Dendritic cell treated with granulocyte-macrophage colony-stimulating factor and Interleukin-4, amounts not matched to agents 40 ng/mL and 50 ng/mL, for 4 days (primary cell): ENCODE results near the gene CFAP99.

Experiments
- H3K27ac Mint-ChIP-seq: one replicate; pipeline ENCODE4 v1.8.0; 2022; ENCODE audit warnings: mild to moderate bottlenecking, mixed read lengths
- H3K27me3 Mint-ChIP-seq: one replicate; pipeline ENCODE4 v1.8.0; 2022; ENCODE audit warnings: mild to moderate bottlenecking, mixed read lengths
- H3K36me3 Mint-ChIP-seq: one replicate; pipeline ENCODE4 v1.8.0; 2022; ENCODE audit warnings: low read depth, mixed read lengths
- H3K4me1 Mint-ChIP-seq: one replicate; pipeline ENCODE4 v1.8.0; 2022; ENCODE audit warnings: low read depth, mixed read lengths
- H3K4me3 Mint-ChIP-seq: one replicate; pipeline ENCODE4 v1.8.0; 2022; ENCODE audit warnings: mild to moderate bottlenecking, moderate library complexity, mixed read lengths
- H3K9me3 Mint-ChIP-seq: one replicate; pipeline ENCODE4 v1.8.0; 2022; ENCODE audit warnings: mixed read lengths
- intact Hi-C: fragments of 100-400 bp; cut with micrococcal nuclease; formaldehyde crosslinking; loops from one replicate; pipeline ENCODE4 v1.15.0; 2022

Gene CFAP99

GRCh38 chr4:2445571-2445970 is 26.8 kb downstream of the CFAP99 start:
- Mint-ChIP-seq H3K27ac (no peak overlapping the region), H3K27me3 (peaks cover 1% of the 10 kb centered on the region), H3K36me3 (no peaks in the 10 kb centered on the region), H3K9me3 (no peaks in the 10 kb centered on the region), H3K4me1 (no peaks in the 10 kb centered on the region), H3K4me3 (no peak overlapping the region)
- intact Hi-C loops = no loop called here

DNA sequence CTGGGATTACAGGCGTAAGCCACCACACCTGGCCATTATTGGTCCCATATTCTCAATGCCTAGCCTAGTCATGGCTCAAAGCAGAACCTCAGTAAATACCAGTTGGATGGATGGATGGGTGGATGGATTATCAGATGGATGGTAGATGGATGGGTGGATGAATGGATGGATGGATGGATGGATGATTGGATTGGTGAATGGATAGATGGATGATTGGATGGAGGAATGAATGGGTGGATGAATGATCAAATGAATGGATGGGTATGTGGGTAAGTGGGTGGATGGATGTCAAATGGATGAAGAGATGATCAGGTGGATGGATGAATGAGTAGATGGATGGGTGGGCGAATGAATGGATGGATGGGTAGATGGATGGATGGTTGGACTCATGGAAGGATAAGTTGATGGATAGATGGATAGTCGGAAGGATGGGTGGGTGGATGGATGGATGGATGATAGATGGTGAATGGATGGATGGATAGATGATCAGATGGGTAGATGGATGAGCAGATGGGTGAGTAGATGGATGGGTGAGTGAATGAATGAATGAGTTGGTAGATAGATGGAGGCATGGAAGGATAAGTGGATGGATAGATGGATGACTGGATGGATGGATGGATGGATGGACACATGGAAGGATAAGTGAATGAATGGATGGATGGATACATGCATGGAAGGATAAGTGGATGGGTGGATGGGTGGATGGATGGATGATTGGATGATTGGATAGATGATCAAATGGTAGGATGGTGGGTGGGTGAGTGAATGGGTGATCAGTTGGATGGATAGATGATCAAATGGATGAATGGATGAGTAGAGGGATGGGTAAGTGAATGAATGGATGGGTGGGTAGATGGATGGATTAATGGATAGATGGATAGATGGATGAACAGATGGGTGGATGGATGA is 28.2 kb downstream of the CFAP99 start:
- Mint-ChIP-seq H3K27ac (no peak overlapping the region), H3K4me1 (no peaks in the 10 kb centered on the region), H3K9me3 (no peaks in the 10 kb centered on the region), H3K4me3 (no peak overlapping the region), H3K27me3 (peaks cover 1% of the 10 kb centered on the region), H3K36me3 (no peaks in the 10 kb centered on the region)
- intact Hi-C loops = no loop called here

DNA sequence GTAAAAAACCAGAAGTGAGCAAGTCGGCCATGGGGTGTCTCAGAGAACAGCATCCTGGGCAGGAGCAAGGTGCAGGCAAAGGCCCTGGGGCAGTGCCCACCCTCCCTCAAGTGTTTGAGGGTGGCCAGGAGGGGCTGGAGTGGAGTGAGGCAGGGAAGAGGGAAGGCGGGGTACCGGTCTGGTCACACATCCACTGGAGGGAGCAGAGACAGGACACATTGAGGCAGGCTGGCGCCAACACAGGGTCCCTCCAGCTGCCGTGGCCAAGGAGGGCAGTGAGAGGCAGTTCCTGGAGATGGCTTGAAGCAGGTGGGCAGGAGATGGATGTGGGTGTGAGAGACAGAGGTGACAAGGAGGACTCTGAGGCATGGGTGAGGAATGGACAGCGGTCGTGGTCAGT is 29.8 kb downstream of the CFAP99 start:
- no peak overlapping the region for H3K27ac Mint-ChIP-seq
- H3K4me3 Mint-ChIP-seq = no peak overlapping the region
- no peaks in the 10 kb centered on the region for H3K9me3 Mint-ChIP-seq
- peaks cover 1% of the 10 kb centered on the region for H3K27me3 Mint-ChIP-seq
- H3K36me3 Mint-ChIP-seq = no peaks in the 10 kb centered on the region
- no peaks in the 10 kb centered on the region for H3K4me1 Mint-ChIP-seq
- intact Hi-C loops = no loop called here

DNA sequence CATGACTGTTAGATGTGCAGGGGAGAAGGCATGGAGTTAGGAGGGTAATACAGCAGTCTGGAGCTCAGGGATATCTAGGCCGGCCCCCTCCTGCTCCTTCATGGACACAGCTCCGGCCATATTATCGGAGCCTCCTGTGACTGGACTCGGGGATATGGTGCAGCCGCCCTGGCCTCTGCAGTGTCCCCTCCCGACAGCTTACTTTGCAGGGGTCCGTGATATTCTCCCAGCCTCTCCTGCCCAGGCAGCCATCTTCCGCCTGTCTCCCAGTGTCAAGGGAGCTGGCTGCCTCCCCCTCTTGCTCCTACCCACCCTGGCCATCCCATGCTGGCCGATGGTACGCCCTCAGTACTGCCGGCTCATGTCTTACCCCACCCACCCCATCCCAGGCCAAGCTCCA is 30.3 kb downstream of the CFAP99 start:
- Mint-ChIP-seq H3K36me3 (no peaks in the 10 kb centered on the region), H3K9me3 (no peaks in the 10 kb centered on the region), H3K27ac (no peak overlapping the region), H3K4me3 (no peak overlapping the region), H3K27me3 (peaks cover 1% of the 10 kb centered on the region), H3K4me1 (no peaks in the 10 kb centered on the region)
- intact Hi-C loops = no loop called here

GRCh38 chr4:2449511-2450392 is 31.0 kb downstream of the CFAP99 start:
- H3K27ac Mint-ChIP-seq = no peak overlapping the region
- peaks cover 1% of the 10 kb centered on the region for H3K27me3 Mint-ChIP-seq
- no peaks in the 10 kb centered on the region for H3K4me1 Mint-ChIP-seq
- no peak overlapping the region for H3K4me3 Mint-ChIP-seq
- no peaks in the 10 kb centered on the region for H3K36me3 Mint-ChIP-seq
- intact Hi-C loops = no loop called here
- no peaks in the 10 kb centered on the region for H3K9me3 Mint-ChIP-seq

DNA sequence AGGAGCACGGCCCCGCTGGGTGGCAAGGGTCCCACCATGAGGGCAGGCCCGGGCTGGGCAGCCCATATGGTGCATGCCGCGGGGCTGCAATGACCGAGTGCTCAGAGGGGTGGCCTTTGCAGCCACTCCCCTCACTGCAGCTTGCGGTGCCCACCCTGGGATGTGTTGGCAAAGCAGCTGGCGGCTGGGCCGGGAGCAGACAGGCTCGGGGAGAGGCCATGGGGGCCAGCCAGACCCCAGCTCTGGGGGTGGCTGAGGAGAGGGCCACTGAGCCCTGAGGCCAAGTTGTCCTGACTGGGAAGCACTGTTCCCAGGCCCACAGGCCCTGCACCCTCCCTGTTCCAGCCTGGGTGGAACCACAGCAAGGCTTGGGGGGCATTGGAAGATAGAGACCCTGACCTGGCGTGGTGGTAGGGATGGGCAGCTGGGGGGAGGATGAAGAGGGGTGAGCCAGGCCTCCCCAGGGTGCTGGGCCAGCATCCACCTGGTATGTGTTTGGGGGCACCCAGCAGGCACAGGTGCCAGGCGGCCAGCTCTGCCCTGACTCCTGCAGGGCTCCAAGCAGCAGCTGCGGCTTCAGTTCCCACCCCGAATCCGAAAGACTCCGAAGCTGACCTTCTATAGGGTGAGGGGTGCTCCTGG is 31.8 kb downstream of the CFAP99 start:
- intact Hi-C loops = no loop called here
- H3K27me3 Mint-ChIP-seq = peaks cover 1% of the 10 kb centered on the region
- no peaks in the 10 kb centered on the region for H3K4me1 Mint-ChIP-seq
- no peak overlapping the region for H3K27ac Mint-ChIP-seq
- no peaks in the 10 kb centered on the region for H3K9me3 Mint-ChIP-seq
- no peak overlapping the region for H3K4me3 Mint-ChIP-seq
- no peaks in the 10 kb centered on the region for H3K36me3 Mint-ChIP-seq

DNA sequence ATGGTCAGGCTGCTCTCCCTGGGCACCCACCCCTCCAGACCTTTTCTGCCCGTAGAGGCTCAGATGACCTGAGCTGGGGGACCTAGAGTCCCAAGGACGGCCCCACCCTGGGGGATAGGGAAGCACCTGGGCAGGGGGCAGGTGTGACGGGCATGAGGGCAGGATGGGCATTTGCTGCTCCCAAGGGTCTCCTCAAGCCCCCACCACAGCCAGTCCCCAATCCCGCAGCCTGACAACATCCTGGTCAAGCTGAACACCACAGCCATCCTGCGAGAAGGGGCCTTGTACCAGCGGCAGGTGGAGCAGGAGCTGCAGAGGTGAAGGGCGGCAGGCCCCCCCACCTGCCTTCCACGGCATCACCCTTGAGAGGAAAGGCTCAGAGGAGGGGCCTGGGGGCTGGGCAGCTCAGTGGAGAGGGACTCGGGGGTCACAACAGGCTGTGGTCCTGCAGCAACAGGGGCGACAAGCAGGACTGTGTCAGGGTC is 32.3 kb downstream of the CFAP99 start:
- Mint-ChIP-seq H3K4me3 (no peak overlapping the region), H3K27ac (no peak overlapping the region), H3K36me3 (no peaks in the 10 kb centered on the region), H3K9me3 (no peaks in the 10 kb centered on the region), H3K4me1 (no peaks in the 10 kb centered on the region), H3K27me3 (peaks cover 1% of the 10 kb centered on the region)
- intact Hi-C loops = no loop called here

DNA sequence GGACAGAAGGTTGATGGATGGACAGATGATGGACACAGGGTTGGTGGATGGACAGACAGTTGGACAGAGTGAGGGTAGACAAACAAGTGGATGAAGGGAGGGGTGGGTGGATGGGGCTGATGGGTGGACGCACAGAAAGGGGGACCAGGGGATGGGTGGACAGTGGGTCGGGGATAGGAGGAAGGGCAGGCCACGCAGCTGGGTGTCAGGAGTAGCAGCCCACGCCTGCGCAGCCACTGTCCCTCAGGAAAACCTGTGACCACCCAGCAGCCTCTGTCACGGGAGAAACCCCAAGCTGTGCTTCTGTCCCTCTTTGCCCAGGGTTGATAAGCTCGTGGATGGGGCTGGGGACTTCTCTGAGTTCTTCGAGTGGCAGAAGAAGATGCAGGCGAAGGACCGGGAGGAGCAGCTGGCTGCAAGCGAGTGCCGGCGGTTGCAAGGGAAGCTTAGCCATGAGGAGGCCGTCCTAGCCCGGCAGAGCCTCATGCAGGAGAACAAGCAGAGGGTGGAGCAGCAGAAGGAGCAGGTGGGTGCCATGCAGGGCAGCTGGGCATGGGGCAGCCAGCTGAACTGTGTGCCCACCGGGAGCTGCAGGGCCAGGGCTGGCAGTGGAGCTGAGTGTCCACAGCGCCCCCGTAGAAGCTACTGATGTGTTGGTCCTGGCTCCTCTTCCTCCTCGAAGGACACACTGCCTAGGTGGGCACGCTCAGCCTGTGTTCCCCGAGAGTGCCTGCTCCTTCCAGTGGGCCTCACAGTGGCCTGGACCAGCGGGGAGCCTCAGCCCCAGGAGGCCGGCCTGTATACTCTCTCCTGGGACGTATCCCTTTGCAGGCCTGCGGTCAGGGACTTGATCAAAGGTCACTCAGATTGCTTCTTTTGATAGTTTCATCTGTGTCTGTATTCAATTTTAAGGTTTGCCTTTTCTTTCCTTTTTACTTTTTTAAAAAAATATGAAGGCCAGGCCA is 33.3 kb downstream of the CFAP99 start:
- no peaks in the 10 kb centered on the region for H3K36me3 Mint-ChIP-seq
- no peak overlapping the region for H3K27ac Mint-ChIP-seq
- H3K4me3 Mint-ChIP-seq = no peak overlapping the region
- intact Hi-C loops = no loop called here
- no peaks in the 10 kb centered on the region for H3K4me1 Mint-ChIP-seq
- no peaks in the 10 kb centered on the region for H3K9me3 Mint-ChIP-seq
- peaks cover 1% of the 10 kb centered on the region for H3K27me3 Mint-ChIP-seq

GRCh38 chr4:2457481-2458295 is 38.9 kb downstream of the CFAP99 start:
- no peak overlapping the region for H3K4me3 Mint-ChIP-seq
- H3K9me3 Mint-ChIP-seq = no peaks in the 10 kb centered on the region
- intact Hi-C loops = no loop called here
- H3K36me3 Mint-ChIP-seq = no peaks in the 10 kb centered on the region
- H3K27me3 Mint-ChIP-seq = peaks cover 34% of the 10 kb centered on the region
- H3K27ac Mint-ChIP-seq = no peak overlapping the region
- peaks cover 9% of the 10 kb centered on the region for H3K4me1 Mint-ChIP-seq

GRCh38 chr4:2458546-2459491 is 40.1 kb downstream of the CFAP99 start:
- Mint-ChIP-seq H3K27me3 (peaks cover 44% of the 10 kb centered on the region), H3K36me3 (no peaks in the 10 kb centered on the region), H3K9me3 (no peaks in the 10 kb centered on the region), H3K27ac (no peak overlapping the region), H3K4me1 (peaks cover 14% of the 10 kb centered on the region), H3K4me3 (no peak overlapping the region)
- intact Hi-C loops = no loop called here

- Mint-ChIP-seq H3K27me3 (peaks cover 51% of the 10 kb centered on the region), H3K4me1 (peaks cover 14% of the 10 kb centered on the region), H3K4me3 (no peak overlapping the region), H3K9me3 (no peaks in the 10 kb centered on the region), H3K36me3 (no peaks in the 10 kb centered on the region), H3K27ac (no peak overlapping the region)
- intact Hi-C loops = no loop called here
These were observed 41.0 kb downstream of the CFAP99 start for GRCh38 chr4:2459589-2460349.
